ENCODE measurements around the gene FBXO7.

Gene FBXO7

GRCh38 chr22:32486656-32487390 lies 12.2 kb downstream of the FBXO7 start:
- in situ Hi-C loops (cut with HindIII; ENCODE audit: low sequenced_read_pairs), result no loop called here
- H3K4me3 ChIP-seq (ENCODE audit: low read depth, low read length), result no peak overlapping the region
- no peak for DNase-seq (ENCODE audit: low read depth, low spot score)
- no peak for TF ChIP-seq CTCF (IDR thresholded peaks at IDR 0.05; ENCODE audit: low read depth, low read length)

GRCh38 chr22:32487461-32487860 lies 12.8 kb downstream of the FBXO7 start:
- in situ Hi-C loops (cut with HindIII; ENCODE audit: low sequenced_read_pairs), result no loop called here
- no peak for TF ChIP-seq CTCF (IDR thresholded peaks at IDR 0.05; ENCODE audit: low read depth, low read length)
- no peak for DNase-seq (ENCODE audit: low read depth, low spot score)
- no peak overlapping the region for H3K4me3 ChIP-seq (ENCODE audit: low read depth, low read length)

- in situ Hi-C loops (cut with HindIII; ENCODE audit: low sequenced_read_pairs), result no loop called here
- no peak overlapping the region for H3K4me3 ChIP-seq (ENCODE audit: low read depth, low read length)
- DNase-seq (ENCODE audit: low read depth, low spot score), result no peak
- no peak for TF ChIP-seq CTCF (IDR thresholded peaks at IDR 0.05; ENCODE audit: low read depth, low read length)
Measured at GRCh38 chr22:32489377-32489776, 14.8 kb downstream of the FBXO7 start.

- TF ChIP-seq CTCF (IDR thresholded peaks at IDR 0.05; ENCODE audit: low read depth, low read length), result no peak
- DNase-seq (ENCODE audit: low read depth, low spot score), result no peak
- no peak overlapping the region for H3K4me3 ChIP-seq (ENCODE audit: low read depth, low read length)
- in situ Hi-C loops (cut with HindIII; ENCODE audit: low sequenced_read_pairs), result no loop called here
Measured at GRCh38 chr22:32490279-32490678, 15.7 kb downstream of the FBXO7 start.

GRCh38 chr22:32492111-32492510 lies 17.5 kb downstream of the FBXO7 start:
- H3K4me3 ChIP-seq (ENCODE audit: low read depth, low read length), result no peak overlapping the region
- no peak for TF ChIP-seq CTCF (IDR thresholded peaks at IDR 0.05; ENCODE audit: low read depth, low read length)
- in situ Hi-C loops (cut with HindIII; ENCODE audit: low sequenced_read_pairs), result no loop called here
- DNase-seq (ENCODE audit: low read depth, low spot score), result no peak

GRCh38 chr22:32493551-32493950 lies 18.9 kb downstream of the FBXO7 start:
- no peak for TF ChIP-seq CTCF (IDR thresholded peaks at IDR 0.05; ENCODE audit: low read depth, low read length)
- in situ Hi-C loops (cut with HindIII; ENCODE audit: low sequenced_read_pairs), result no loop called here
- no peak overlapping the region for H3K4me3 ChIP-seq (ENCODE audit: low read depth, low read length)
- DNase-seq (ENCODE audit: low read depth, low spot score), result no peak
